OCI-LY7 (cell line): ENCODE results near the gene PODN.

Experiments
- EZH2phosphoT487 ChIP-seq: fragments of 200-600 bp; sonication (generic); IDR thresholded peaks from 2 replicates; pipeline ENCODE4 v1.6.1; 2018; ENCODE audit warnings: low read depth, borderline replicate concordance, mild to moderate bottlenecking, mixed run types, antibody characterized with exemption, low read length, moderate library complexity, mixed read lengths
- TF ChIP-seq, protein P1 (sequence below): fragments of 200-600 bp; sonication (generic); conservative IDR thresholded peaks from 2 replicates; pipeline ENCODE4 v1.5.1; 2014; ENCODE audit warnings: mild to moderate bottlenecking, antibody characterized with exemption, low read length, moderate library complexity, mixed read lengths

- TF ChIP-seq, protein P1, sequence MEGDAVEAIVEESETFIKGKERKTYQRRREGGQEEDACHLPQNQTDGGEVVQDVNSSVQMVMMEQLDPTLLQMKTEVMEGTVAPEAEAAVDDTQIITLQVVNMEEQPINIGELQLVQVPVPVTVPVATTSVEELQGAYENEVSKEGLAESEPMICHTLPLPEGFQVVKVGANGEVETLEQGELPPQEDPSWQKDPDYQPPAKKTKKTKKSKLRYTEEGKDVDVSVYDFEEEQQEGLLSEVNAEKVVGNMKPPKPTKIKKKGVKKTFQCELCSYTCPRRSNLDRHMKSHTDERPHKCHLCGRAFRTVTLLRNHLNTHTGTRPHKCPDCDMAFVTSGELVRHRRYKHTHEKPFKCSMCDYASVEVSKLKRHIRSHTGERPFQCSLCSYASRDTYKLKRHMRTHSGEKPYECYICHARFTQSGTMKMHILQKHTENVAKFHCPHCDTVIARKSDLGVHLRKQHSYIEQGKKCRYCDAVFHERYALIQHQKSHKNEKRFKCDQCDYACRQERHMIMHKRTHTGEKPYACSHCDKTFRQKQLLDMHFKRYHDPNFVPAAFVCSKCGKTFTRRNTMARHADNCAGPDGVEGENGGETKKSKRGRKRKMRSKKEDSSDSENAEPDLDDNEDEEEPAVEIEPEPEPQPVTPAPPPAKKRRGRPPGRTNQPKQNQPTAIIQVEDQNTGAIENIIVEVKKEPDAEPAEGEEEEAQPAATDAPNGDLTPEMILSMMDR: no peak
- no peak for TF ChIP-seq EZH2phosphoT487
Measured at GRCh38 chr1:53075206-53075605, 13.2 kb downstream of the PODN start.
